BE2C (cell line): Measurements from ENCODE around the gene STUM.

Experiments
- DNase-seq: peaks from one replicate; pipeline ENCODE4 v3.0.0-alpha.2; 2020
- H3K27me3 ChIP-seq: fragments of 250-450 bp; sonication (Bioruptor Pico); 2 replicates; pipeline ENCODE4 v1.5.1; 2020; ENCODE audit warnings: mild to moderate bottlenecking
- H3K36me3 ChIP-seq: fragments of 250-450 bp; sonication (Bioruptor Pico); 2 replicates; pipeline ENCODE4 v1.5.1; 2020; ENCODE audit warnings: mild to moderate bottlenecking
- H3K4me1 ChIP-seq: fragments of 250-450 bp; sonication (Bioruptor Pico); 2 replicates; pipeline ENCODE4 v1.5.1; 2020
- H3K4me3 ChIP-seq: 2 replicates; pipeline ENCODE4 v1.5.1; 2011; ENCODE audit warnings: low read depth, low read length
- H3K9me3 ChIP-seq: fragments of 250-450 bp; sonication (Bioruptor Pico); 2 replicates; pipeline ENCODE4 v1.5.1; 2020
- TF ChIP-seq, protein P1 (sequence below): IDR thresholded peaks from 2 replicates; pipeline ENCODE4 v1.5.1; 2012; ENCODE audit warnings: mild to moderate bottlenecking, low read depth, low read length

STUM gene

DNA sequence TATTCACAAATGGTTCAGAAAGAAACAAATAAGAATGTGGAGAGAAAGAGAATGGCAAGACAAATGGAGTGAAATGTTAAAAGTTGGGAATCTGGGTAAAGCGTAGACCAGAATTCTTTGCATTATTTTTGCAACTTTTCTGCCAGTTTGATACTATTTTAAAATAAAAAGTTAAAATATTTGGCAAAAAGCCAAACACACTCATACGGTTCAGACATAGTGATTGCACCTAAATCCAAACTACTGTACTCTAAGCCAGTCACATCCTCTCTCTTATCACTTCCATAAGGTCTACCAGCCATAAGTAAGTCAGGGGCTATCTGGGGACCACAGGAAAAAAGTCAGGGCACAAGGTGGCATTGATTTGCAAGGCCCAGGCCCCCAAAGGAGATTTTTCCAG is 14.4 kb downstream of the STUM start:
- no peaks in the 10 kb centered on the region for H3K9me3 ChIP-seq
- TF ChIP-seq, protein P1, sequence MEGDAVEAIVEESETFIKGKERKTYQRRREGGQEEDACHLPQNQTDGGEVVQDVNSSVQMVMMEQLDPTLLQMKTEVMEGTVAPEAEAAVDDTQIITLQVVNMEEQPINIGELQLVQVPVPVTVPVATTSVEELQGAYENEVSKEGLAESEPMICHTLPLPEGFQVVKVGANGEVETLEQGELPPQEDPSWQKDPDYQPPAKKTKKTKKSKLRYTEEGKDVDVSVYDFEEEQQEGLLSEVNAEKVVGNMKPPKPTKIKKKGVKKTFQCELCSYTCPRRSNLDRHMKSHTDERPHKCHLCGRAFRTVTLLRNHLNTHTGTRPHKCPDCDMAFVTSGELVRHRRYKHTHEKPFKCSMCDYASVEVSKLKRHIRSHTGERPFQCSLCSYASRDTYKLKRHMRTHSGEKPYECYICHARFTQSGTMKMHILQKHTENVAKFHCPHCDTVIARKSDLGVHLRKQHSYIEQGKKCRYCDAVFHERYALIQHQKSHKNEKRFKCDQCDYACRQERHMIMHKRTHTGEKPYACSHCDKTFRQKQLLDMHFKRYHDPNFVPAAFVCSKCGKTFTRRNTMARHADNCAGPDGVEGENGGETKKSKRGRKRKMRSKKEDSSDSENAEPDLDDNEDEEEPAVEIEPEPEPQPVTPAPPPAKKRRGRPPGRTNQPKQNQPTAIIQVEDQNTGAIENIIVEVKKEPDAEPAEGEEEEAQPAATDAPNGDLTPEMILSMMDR: no peak
- H3K36me3 ChIP-seq: no peaks in the 10 kb centered on the region
- no peak overlapping the region for H3K4me3 ChIP-seq
- peaks cover 4% of the 10 kb centered on the region; the same call in 1 of the 2 replicates for H3K27me3 ChIP-seq
- H3K4me1 ChIP-seq: no peaks in the 10 kb centered on the region
- no peak for DNase-seq

DNA sequence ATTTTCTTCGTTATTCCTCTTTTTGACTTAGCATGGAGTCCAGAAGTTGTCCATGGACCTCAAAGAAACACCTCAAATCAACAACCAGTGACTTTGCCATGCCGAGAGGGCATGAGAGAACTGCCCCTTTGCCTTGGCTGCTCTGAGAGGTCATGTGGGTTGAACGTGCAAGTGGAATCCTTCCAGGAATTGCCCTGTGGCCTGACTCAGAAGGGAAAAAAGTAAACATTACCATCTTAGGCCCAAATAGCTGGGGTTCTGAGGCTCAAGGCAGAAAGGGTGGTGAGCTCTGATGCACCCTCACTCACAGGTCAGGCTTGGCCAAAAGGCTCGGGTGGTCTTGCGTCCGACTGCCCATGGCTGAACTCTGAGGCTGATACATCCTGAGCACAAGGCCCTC is 15.1 kb downstream of the STUM start:
- Histone ChIP-seq H3K4me1 (no peaks in the 10 kb centered on the region), H3K27me3 (peaks cover 4% of the 10 kb centered on the region; the same call in 1 of the 2 replicates), H3K9me3 (no peaks in the 10 kb centered on the region), H3K36me3 (no peaks in the 10 kb centered on the region), H3K4me3 (no peak overlapping the region)
- no peak for DNase-seq
- TF ChIP-seq, protein P1: no peak

DNA sequence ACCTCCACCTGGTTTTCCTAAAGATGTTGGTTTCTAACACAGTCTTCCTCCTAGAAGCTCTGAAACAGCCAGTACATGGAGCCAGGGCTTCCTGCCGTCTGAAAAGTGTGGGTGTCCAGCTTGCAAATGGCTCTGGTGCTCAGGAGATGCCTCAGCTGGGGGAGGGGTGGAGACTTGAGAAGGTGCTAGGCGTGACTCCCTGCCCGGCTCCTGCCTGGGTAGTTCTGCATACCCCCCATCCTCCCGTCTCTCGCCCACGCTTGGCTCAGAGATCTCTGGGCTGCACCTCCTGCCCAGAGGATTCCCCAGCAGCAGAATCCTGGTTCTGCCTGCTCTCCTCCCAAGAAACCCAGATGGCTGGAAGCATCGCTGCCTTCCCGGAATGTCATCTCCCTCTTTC is 16.9 kb downstream of the STUM start:
- H3K36me3 ChIP-seq: no peaks in the 10 kb centered on the region
- TF ChIP-seq, protein P1: no peak
- H3K9me3 ChIP-seq: no peaks in the 10 kb centered on the region
- no peak for DNase-seq
- peaks cover 4% of the 10 kb centered on the region; the same call in 1 of the 2 replicates for H3K27me3 ChIP-seq
- H3K4me3 ChIP-seq: no peak overlapping the region
- H3K4me1 ChIP-seq: no peaks in the 10 kb centered on the region

DNA sequence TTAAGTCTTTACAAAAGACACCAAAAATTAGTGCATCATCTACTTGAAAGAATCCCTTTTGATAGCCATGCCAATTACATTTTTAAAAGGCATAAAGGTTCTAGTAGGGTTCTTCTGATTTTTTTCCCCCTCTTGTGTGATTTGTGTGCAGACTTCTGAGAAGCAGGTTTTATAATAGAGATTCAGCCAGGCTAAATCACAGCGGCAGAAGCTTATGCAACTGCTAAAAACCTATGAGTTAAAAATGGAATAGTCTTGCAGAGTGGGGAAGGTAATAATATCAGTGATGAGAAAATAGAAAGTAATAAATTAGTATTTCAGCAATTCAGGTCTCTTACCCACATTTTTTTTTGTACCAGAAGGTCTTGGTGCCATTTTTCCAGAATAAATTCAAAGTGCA is 17.7 kb downstream of the STUM start:
- no peak for DNase-seq
- peaks cover 4% of the 10 kb centered on the region; the same call in 1 of the 2 replicates for H3K27me3 ChIP-seq
- TF ChIP-seq, protein P1: no peak
- H3K4me3 ChIP-seq: no peak overlapping the region
- no peaks in the 10 kb centered on the region for H3K4me1 ChIP-seq
- no peaks in the 10 kb centered on the region for H3K9me3 ChIP-seq
- H3K36me3 ChIP-seq: no peaks in the 10 kb centered on the region

DNA sequence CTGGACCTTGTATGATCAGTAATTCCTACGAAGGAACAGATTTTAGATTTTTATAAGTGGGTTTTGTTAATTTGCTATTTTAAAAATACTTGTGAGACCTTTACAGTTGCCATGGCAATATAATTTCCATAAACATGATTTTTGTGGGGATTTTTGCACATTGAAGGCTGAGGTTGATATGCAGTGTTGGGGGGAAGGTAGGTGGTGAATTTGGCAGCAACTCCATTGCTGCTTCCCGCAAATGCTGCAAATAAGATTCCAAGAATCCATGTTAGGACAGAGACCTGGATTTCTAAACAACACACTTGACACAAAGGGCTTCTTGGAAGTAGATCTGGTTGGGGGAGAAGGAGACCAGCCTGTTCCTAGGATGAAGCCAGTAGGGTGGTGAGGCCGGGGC is 18.2 kb downstream of the STUM start:
- TF ChIP-seq, protein P1: no peak
- H3K27me3 ChIP-seq: peaks cover 4% of the 10 kb centered on the region; the same call in 1 of the 2 replicates
- H3K4me1 ChIP-seq: no peaks in the 10 kb centered on the region
- H3K9me3 ChIP-seq: no peaks in the 10 kb centered on the region
- H3K4me3 ChIP-seq: no peak overlapping the region
- no peak for DNase-seq
- H3K36me3 ChIP-seq: no peaks in the 10 kb centered on the region

DNA sequence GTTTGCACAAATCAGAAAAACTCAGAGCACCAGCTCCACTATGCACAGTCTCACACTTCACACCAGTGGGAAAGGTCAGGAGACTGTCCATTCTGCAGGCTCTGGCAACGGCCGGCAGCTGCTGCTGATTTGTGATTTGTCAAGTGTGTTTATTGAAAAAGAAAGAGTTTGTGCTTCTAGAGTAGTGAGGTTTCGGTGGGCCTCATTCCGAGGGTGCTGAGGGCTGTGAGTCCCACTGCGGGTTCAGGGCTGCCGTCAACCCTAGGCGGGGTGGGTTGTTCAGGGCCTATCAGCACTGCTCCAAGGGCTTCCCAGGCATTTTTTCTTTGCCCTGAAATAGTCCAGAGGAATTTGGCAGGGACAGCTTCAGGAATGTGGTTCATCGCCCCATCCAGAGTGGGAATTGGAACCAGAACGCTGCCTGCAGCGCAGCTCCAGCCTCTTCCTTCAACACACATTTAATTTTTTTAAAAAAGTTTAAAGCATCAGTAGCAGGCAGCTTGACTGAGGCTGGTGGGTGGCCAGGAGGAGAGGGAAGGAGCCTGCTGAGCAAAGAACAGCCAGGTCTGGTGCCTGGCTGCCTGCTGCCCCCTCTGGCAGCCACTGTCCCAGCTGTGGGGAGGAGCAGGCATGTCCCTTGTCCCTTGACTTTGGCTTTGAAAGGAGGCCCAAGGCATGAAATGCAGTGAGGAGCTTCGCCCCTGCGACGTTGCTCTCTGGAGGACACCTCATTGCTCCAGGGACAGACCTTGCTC is 19.7 kb downstream of the STUM start:
- no peak overlapping the region for H3K4me3 ChIP-seq
- TF ChIP-seq, protein P1: peak; percentile 53
- peak; percentile 30 for DNase-seq
- H3K27me3 ChIP-seq: peaks cover 4% of the 10 kb centered on the region; the same call in 1 of the 2 replicates
- H3K36me3 ChIP-seq: no peaks in the 10 kb centered on the region
- no peaks in the 10 kb centered on the region for H3K4me1 ChIP-seq
- no peaks in the 10 kb centered on the region for H3K9me3 ChIP-seq
